Activated CD8-positive, alpha-beta T cell treated with anti-CD3 and anti-CD28 coated beads for 36 hours (primary cell): ENCODE measurements around the gene ALG2. TPM values are rescaled to one million over a fixed set of nuclear protein-coding genes. Genes with fewer than 3 reads are reported as not detected.
A peak's percentile ranks its signal among the peaks of the same experiment; 100 is the strongest.
"Not testable (repeated sequence)": the region's sequence is repeated elsewhere in the genome, so short reads cannot be mapped to it uniquely, and the experiment has no call there.

ENCODE experiments used
- ATAC-seq: fragments of 200-7000 bp; cut with Tn5 transposase; one replicate; pipeline ENCODE4 v1.10.0; 2021; ENCODE audit warnings: mild to moderate bottlenecking, moderate library complexity
- CTCF ChIA-PET: fragments of 350-600 bp; sonication (Branson Sonifier 250); formaldehyde crosslinking; loops from one replicate; lab custom pipeline; 2021; ENCODE audit warnings: antibody characterized with exemption; lab: Charles Lee
- POLR2A ChIA-PET: fragments of 350-600 bp; sonication (Branson Sonifier 250); formaldehyde crosslinking; loops from one replicate; lab custom pipeline; 2021; ENCODE audit warnings: antibody characterized with exemption; lab: Charles Lee
- DNase-seq: peaks from one replicate; pipeline ENCODE4 v3.0.0-alpha.2; 2020
- H3K27ac Mint-ChIP-seq: one replicate; pipeline ENCODE4 v1.8.0; 2021; ENCODE audit warnings: mild to moderate bottlenecking, mixed read lengths
- H3K27me3 Mint-ChIP-seq: one replicate; pipeline ENCODE4 v1.8.0; 2021; ENCODE audit warnings: mixed read lengths
- H3K36me3 Mint-ChIP-seq: one replicate; pipeline ENCODE4 v1.8.0; 2021; ENCODE audit warnings: low read depth, mixed read lengths
- H3K4me1 Mint-ChIP-seq: one replicate; pipeline ENCODE4 v1.8.0; 2021; ENCODE audit warnings: low read depth, mixed read lengths
- H3K4me3 Mint-ChIP-seq: one replicate; pipeline ENCODE4 v1.8.0; 2021; ENCODE audit warnings: mild to moderate bottlenecking, moderate library complexity, mixed read lengths
- H3K9me3 Mint-ChIP-seq: one replicate; pipeline ENCODE4 v1.8.0; 2021; ENCODE audit warnings: mixed read lengths
- CTCF ChIP-seq: fragments of 200-600 bp; IDR thresholded peaks from one replicate; pipeline ENCODE4 v1.8.0; 2022; ENCODE audit warnings: antibody characterized with exemption, mild to moderate bottlenecking
- intact Hi-C: fragments of 100-400 bp; cut with micrococcal nuclease; formaldehyde crosslinking; loops from one replicate; pipeline ENCODE4 v1.10.0; 2022
- total RNA-seq, 2 experiments: library from RNA; stranded (reverse); gene quantifications; one replicate each; pipeline ENCODE4 v1.2.3, GENCODE V29; 2021

The ALG2 gene
- total RNA-seq, 2 experiments from 2014 or later: 24.1 to 27.0 TPM

- CTCF ChIA-PET: interaction anchor here (4.0 kb wide), 1 partner anchor 10 kb away, joined by 27 read pairs; no protein-coding TSS in a partner anchor
- Mint-ChIP-seq H3K27me3 (no peaks in the 10 kb centered on the region), H3K27ac (no peak overlapping the region), H3K4me3 (no peak overlapping the region), H3K9me3 (no peaks in the 10 kb centered on the region), H3K36me3 (peaks cover 21% of the 10 kb centered on the region), H3K4me1 (peaks cover 22% of the 10 kb centered on the region)
- TF ChIP-seq CTCF: no peak
- DNase-seq (no peak), ATAC-seq (no peak)
- POLR2A ChIA-PET: no interaction called here
- intact Hi-C loops: no loop called here
Observed at GRCh38 chr9:99241106-99241505, 19.4 kb upstream of the ALG2 start.

GRCh38 chr9:99239341-99240060 lies 17.8 kb upstream of the ALG2 start:
- H3K27ac Mint-ChIP-seq: no peak overlapping the region
- intact Hi-C loops: no loop called here
- H3K4me3 Mint-ChIP-seq: no peak overlapping the region
- POLR2A ChIA-PET: no interaction called here
- H3K9me3 Mint-ChIP-seq: no peaks in the 10 kb centered on the region
- ATAC-seq (no peak), DNase-seq (no peak)
- peaks cover 21% of the 10 kb centered on the region for H3K36me3 Mint-ChIP-seq
- peaks cover 26% of the 10 kb centered on the region for H3K4me1 Mint-ChIP-seq
- CTCF ChIA-PET: interaction anchor here (1.1 to 4.0 kb wide), 2 partner anchors 8 to 54 kb away, joined by 3 to 27 read pairs; no protein-coding TSS in a partner anchor
- TF ChIP-seq CTCF: no peak
- no peaks in the 10 kb centered on the region for H3K27me3 Mint-ChIP-seq

- no peak for TF ChIP-seq CTCF
- no peaks in the 10 kb centered on the region for H3K27me3 Mint-ChIP-seq
- no peak overlapping the region for H3K27ac Mint-ChIP-seq
- H3K4me3 Mint-ChIP-seq: no peak overlapping the region
- peaks cover 21% of the 10 kb centered on the region for H3K36me3 Mint-ChIP-seq
- H3K9me3 Mint-ChIP-seq: no peaks in the 10 kb centered on the region
- DNase-seq: peak; percentile 15
- intact Hi-C loops: no loop called here
- ChIA-PET POLR2A (interaction anchor here (1.0 kb wide), 1 partner anchor 15 kb away, joined by 4 read pairs; no protein-coding TSS in a partner anchor), CTCF (interaction anchor here (1.6 kb wide), 1 partner anchor 54 kb away, joined by 5 read pairs; no protein-coding TSS in a partner anchor)
- peaks cover 24% of the 10 kb centered on the region for H3K4me1 Mint-ChIP-seq
- ATAC-seq: peak; percentile 57
Observed at GRCh38 chr9:99238331-99238730, 16.6 kb upstream of the ALG2 start.

GRCh38 chr9:99237849-99238248 lies 16.1 kb upstream of the ALG2 start:
- peaks cover 21% of the 10 kb centered on the region for H3K36me3 Mint-ChIP-seq
- ChIA-PET CTCF (interaction anchor here (1.6 kb wide), 1 partner anchor 53 kb away, joined by 5 read pairs; no protein-coding TSS in a partner anchor), POLR2A (interaction anchor here (1.0 kb wide), 1 partner anchor 16 kb away, joined by 4 read pairs; no protein-coding TSS in a partner anchor)
- H3K9me3 Mint-ChIP-seq, intact Hi-C loops, H3K27ac Mint-ChIP-seq, ATAC-seq, DNase-seq, H3K27me3 Mint-ChIP-seq, H3K4me3 Mint-ChIP-seq: not testable (repeated sequence)
- peaks cover 24% of the 10 kb centered on the region for H3K4me1 Mint-ChIP-seq

GRCh38 chr9:99237356-99237755 lies 15.6 kb upstream of the ALG2 start:
- Mint-ChIP-seq H3K27me3 (no peaks in the 10 kb centered on the region), H3K27ac (no peak overlapping the region), H3K4me1 (peaks cover 24% of the 10 kb centered on the region), H3K36me3 (peaks cover 18% of the 10 kb centered on the region), H3K4me3 (no peak overlapping the region), H3K9me3 (no peaks in the 10 kb centered on the region)
- POLR2A ChIA-PET: interaction anchor here (0.7 kb wide), 1 partner anchor 15 kb away, joined by 3 read pairs; no protein-coding TSS in a partner anchor
- no peak for DNase-seq
- no peak for TF ChIP-seq CTCF
- CTCF ChIA-PET: interaction anchor here (1.6 kb wide), 1 partner anchor 53 kb away, joined by 5 read pairs; no protein-coding TSS in a partner anchor
- intact Hi-C loops: no loop called here
- no peak for ATAC-seq
